HepG2 (cell line): Measurements from ENCODE around the gene LARP4. TPM values are rescaled to one million over a fixed set of nuclear protein-coding genes. Genes with fewer than 3 reads are reported as not detected.

Experiments used
- ATF3 ChIP-seq: sonication (generic); formaldehyde crosslinking; IDR thresholded peaks from 2 replicates; pipeline ENCODE4 v1.4.0; 2020; ENCODE audit warnings: missing genetic modification reagents
- ATRX ChIP-seq: sonication (generic); formaldehyde crosslinking; IDR thresholded peaks from 2 replicates; pipeline ENCODE4 v1.4.0; 2020; ENCODE audit warnings: missing genetic modification reagents, borderline replicate concordance
- FLYWCH1 ChIP-seq: sonication (generic); formaldehyde crosslinking; IDR thresholded peaks from 2 replicates; pipeline ENCODE4 v1.8.1; 2023; ENCODE audit warnings: mild to moderate bottlenecking, missing genetic modification reagents
- FOSL2 ChIP-seq: sonication (generic); formaldehyde crosslinking; IDR thresholded peaks from 2 replicates; pipeline ENCODE4 v1.4.0; 2020; ENCODE audit warnings: missing genetic modification reagents
- FOXC1 ChIP-seq: sonication (generic); formaldehyde crosslinking; IDR thresholded peaks from 2 replicates; pipeline ENCODE4 v1.8.0; 2022; ENCODE audit warnings: mild to moderate bottlenecking, missing genetic modification reagents, borderline replicate concordance
- GLMP ChIP-seq: sonication (generic); formaldehyde crosslinking; IDR thresholded peaks from 2 replicates; pipeline ENCODE4 v1.9.0; 2021; ENCODE audit warnings: missing genetic modification reagents, mild to moderate bottlenecking, borderline replicate concordance
- KDM1A ChIP-seq: IDR thresholded peaks from 2 replicates; pipeline ENCODE4 v1.6.1; 2016; ENCODE audit warnings: missing compliant biosample characterization
- KLF9 ChIP-seq: IDR thresholded peaks from 2 replicates; pipeline ENCODE4 v1.6.1; 2016; ENCODE audit warnings: low read depth
- MAFK ChIP-seq, 2 experiments: IDR thresholded peaks in 1 of 2; conservative IDR thresholded peaks in 1 of 2; 2 replicates each; pipeline ENCODE4 v1.6.1; 2011; ENCODE audit warnings: improper control_type of control experiment in 2 of 2, low read length in 2 of 2
- MATR3 ChIP-seq: sonication (generic); formaldehyde crosslinking; IDR thresholded peaks from 2 replicates; pipeline ENCODE4 v1.4.0; 2020; ENCODE audit warnings: missing genetic modification reagents
- MEIS2 ChIP-seq: sonication (generic); formaldehyde crosslinking; IDR thresholded peaks from 2 replicates; pipeline ENCODE4 v1.9.0; 2021; ENCODE audit warnings: mild to moderate bottlenecking, missing genetic modification reagents
- ONECUT2 ChIP-seq: sonication (generic); formaldehyde crosslinking; IDR thresholded peaks from 2 replicates; pipeline ENCODE4 v1.4.0; 2020; ENCODE audit warnings: missing genetic modification reagents
- POGZ ChIP-seq: sonication (generic); formaldehyde crosslinking; IDR thresholded peaks from 2 replicates; pipeline ENCODE4 v1.4.0; 2020; ENCODE audit warnings: mild to moderate bottlenecking, missing genetic modification reagents
- RBM22 ChIP-seq: fragments of 200-400 bp; formaldehyde crosslinking; optimal IDR thresholded peaks from 2 replicates; pipeline ENCODE3; 2017; ENCODE audit warnings: mild to moderate bottlenecking, low read length, moderate library complexity
- SALL1 ChIP-seq: sonication (generic); formaldehyde crosslinking; IDR thresholded peaks from 2 replicates; pipeline ENCODE4 v1.8.0; 2022; ENCODE audit warnings: mild to moderate bottlenecking, missing genetic modification reagents
- SKIL ChIP-seq: sonication (generic); formaldehyde crosslinking; IDR thresholded peaks from 2 replicates; pipeline ENCODE4 v1.8.0; 2022; ENCODE audit warnings: missing genetic modification reagents, mild to moderate bottlenecking, moderate library complexity, borderline replicate concordance
- SRF ChIP-seq: IDR thresholded peaks from 2 replicates; pipeline ENCODE4 v1.6.1; 2011; ENCODE audit warnings: mild to moderate bottlenecking, low read depth, low read length, moderate library complexity
- THAP7 ChIP-seq: sonication (generic); formaldehyde crosslinking; IDR thresholded peaks from 2 replicates; pipeline ENCODE4 v1.8.1; 2023; ENCODE audit warnings: mild to moderate bottlenecking, missing genetic modification reagents
- WIZ ChIP-seq: sonication (generic); formaldehyde crosslinking; IDR thresholded peaks from 2 replicates; pipeline ENCODE4 v1.5.1; 2020; ENCODE audit warnings: mild to moderate bottlenecking, missing genetic modification reagents
- ZBTB7B ChIP-seq: sonication (generic); formaldehyde crosslinking; IDR thresholded peaks from 2 replicates; pipeline ENCODE4 v1.4.0; 2020; ENCODE audit warnings: missing genetic modification reagents
- ZNF101 ChIP-seq: sonication (generic); formaldehyde crosslinking; IDR thresholded peaks from 2 replicates; pipeline ENCODE4 v1.4.0; 2020; ENCODE audit warnings: mild to moderate bottlenecking, low read depth, missing genetic modification reagents, borderline replicate concordance
- ZNF180 ChIP-seq: sonication (generic); formaldehyde crosslinking; IDR thresholded peaks from 2 replicates; pipeline ENCODE4 v1.4.0; 2020; ENCODE audit warnings: low read depth, missing genetic modification reagents, borderline replicate concordance
- ZNF24 ChIP-seq: fragments of 450-650 bp; IDR thresholded peaks from 2 replicates; pipeline ENCODE4 v1.6.1; 2017; ENCODE audit warnings: antibody characterized with exemption, mild to moderate bottlenecking
- ZNF431 ChIP-seq: sonication (generic); formaldehyde crosslinking; IDR thresholded peaks from 2 replicates; pipeline ENCODE4 v1.9.0; 2022; ENCODE audit warnings: missing genetic modification reagents, low read depth, mild to moderate bottlenecking, borderline replicate concordance
- ZNF615 ChIP-seq: sonication (generic); formaldehyde crosslinking; IDR thresholded peaks from 2 replicates; pipeline ENCODE4 v1.5.0; 2020; ENCODE audit warnings: mild to moderate bottlenecking, missing genetic modification reagents, borderline replicate concordance
- ZNF629 ChIP-seq: sonication (generic); formaldehyde crosslinking; conservative IDR thresholded peaks from 2 replicates; pipeline ENCODE4 v1.5.0; 2020; ENCODE audit warnings: missing genetic modification reagents
- polyA plus RNA-seq, 8 experiments: library from polyadenylated mRNA; depleted of rRNA in 3 of 8; stranded (reverse) in 7 of 8; unstranded in 1 of 8; fragments of >200 nt; fragmentation: Illumina TruSeq in 4 of 8; extraction: Trizol in 4 of 8; gene quantifications; 2 replicates each; pipeline versions ENCODE4 v1.2.1 to v1.2.3, GENCODE V29; 2011 to 2016; ENCODE audit warnings: low read depth in 4 of 8, missing spikeins in 1 of 8, mixed read lengths in 1 of 8; ENCODE audit not compliant: insufficient read depth in 1 of 8
- total RNA-seq, 5 experiments: library from RNA; depleted of rRNA; stranded (reverse); fragments of >200 nt; fragmentation: Illumina TruSeq; extraction: Trizol; gene quantifications; 2 replicates each; pipeline ENCODE4 v1.2.3, GENCODE V29; 2016; ENCODE audit warnings: low read depth in 1 of 5

LARP4 gene
- total and polyA plus RNA-seq, 2 of the 13 experiments (the other 11 are each of a cell fraction or from before 2014, with no cell fraction given): 16.4 to 42.7 TPM

DNA sequence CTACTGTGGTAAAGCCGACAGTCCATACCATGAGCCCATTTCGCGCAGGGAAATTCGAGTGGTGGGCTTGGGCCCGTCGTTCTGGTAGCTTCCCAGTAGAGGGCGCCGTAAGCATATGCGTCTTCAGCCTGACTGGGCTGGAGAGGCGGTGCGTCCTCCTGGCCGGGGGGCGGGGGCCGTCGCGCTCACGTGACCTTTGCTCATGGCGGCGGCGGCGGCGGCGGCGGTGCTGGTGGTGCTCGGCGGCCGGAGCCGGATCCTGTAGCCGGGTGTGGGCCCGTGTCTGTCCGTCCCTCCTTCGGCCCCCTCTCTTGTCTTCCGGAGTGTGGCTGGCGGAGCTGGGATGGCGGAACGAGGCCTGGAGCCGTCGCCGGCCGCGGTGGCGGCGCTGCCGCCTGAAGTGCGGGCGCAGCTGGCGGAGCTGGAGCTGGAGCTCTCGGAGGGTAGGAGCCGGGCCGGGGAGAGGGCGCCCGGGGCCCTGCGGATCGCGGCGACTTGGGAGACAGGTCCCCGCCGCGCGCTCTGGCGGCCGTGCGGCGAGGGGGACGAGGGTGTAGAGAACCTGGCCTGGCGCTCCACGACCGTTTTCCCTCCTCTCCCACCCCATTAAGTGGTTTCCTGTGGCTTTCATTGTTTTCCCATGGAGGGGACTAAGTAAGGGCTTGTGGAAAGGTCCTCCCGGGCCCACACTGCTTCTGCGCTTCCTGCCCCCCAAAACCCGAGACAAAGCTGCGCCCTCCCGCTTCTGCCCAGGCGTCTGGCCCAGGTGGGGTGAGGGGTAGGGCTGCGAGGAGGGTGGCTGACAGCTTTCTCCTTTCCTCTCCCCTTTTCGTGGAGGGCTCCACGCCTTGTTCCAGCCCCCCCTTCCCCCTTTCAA is 104.4 kb downstream of the LARP4 start, which contains the start of gene DIP2B (continued):
- TF ChIP-seq ATF3 (CRISPR knock-in tag): no peak
- 0 out of 2 replicates have a peak, but pooled peaks have one; percentile 2 for TF ChIP-seq MEIS2 (CRISPR knock-in tag)
- TF ChIP-seq POGZ (CRISPR knock-in tag): peak; percentile 86
- peak; percentile 88 for TF ChIP-seq SALL1 (CRISPR knock-in tag)
- TF ChIP-seq SRF: no peak
- TF ChIP-seq ZNF431: peak; percentile 67; the same call in 1 of the 2 replicates
- TF ChIP-seq MATR3 (CRISPR knock-in tag): no peak
- TF ChIP-seq FLYWCH1 (CRISPR knock-in tag): no peak
- TF ChIP-seq WIZ (CRISPR knock-in tag): no peak; the same call in 1 of the 2 replicates
- no peak for TF ChIP-seq ATRX (CRISPR knock-in tag)
- TF ChIP-seq ZBTB7B: no peak
- no peak for TF ChIP-seq SKIL (CRISPR knock-in tag)
- TF ChIP-seq FOXC1 (CRISPR knock-in tag): no peak; the same call in 1 of the 2 replicates
- TF ChIP-seq ZNF615 (CRISPR knock-in tag): 0 out of 2 replicates have a peak, but pooled peaks have one; percentile 17
- no peak for TF ChIP-seq ONECUT2 (CRISPR knock-in tag)
- peak; percentile 49 for TF ChIP-seq FOSL2 (CRISPR knock-in tag)
- TF ChIP-seq ZNF629 (CRISPR knock-in tag): peak; percentile 97
- no peak for TF ChIP-seq KLF9 (CRISPR knock-in tag)
- no peak for TF ChIP-seq THAP7 (CRISPR knock-in tag)
- TF ChIP-seq GLMP (CRISPR knock-in tag): no peak
- no peak; the same call in 1 of the 2 replicates for TF ChIP-seq ZNF24
- no peak for TF ChIP-seq ZNF101 (CRISPR knock-in tag)
- TF ChIP-seq MAFK (conservative IDR thresholded peaks at IDR 0.05 in 1 of 2, IDR thresholded peaks at IDR 0.05 in 1 of 2; ENCODE audit: low read length in 2 of 2): no peak
- no peak for TF ChIP-seq ZNF180 (CRISPR knock-in tag)
- no peak for TF ChIP-seq RBM22
- TF ChIP-seq KDM1A (CRISPR knock-in tag): no peak
